AG09309 (cell line): Measurements from ENCODE around the gene GRAMD1B.

ENCODE experiments used
- DNase-seq: peaks from one replicate; pipeline ENCODE4 v3.0.0-alpha.2; 2010; ENCODE audit warnings: low read depth
- H3K4me3 ChIP-seq: 2 replicates; pipeline ENCODE4 v1.5.1; 2011; ENCODE audit warnings: mild to moderate bottlenecking, low read depth, low read length, moderate library complexity; ENCODE audit not compliant: control insufficient read depth
- CTCF ChIP-seq: IDR thresholded peaks from 2 replicates; pipeline ENCODE4 v1.5.1; 2011; ENCODE audit warnings: mild to moderate bottlenecking, low read depth, low read length, inconsistent platforms; ENCODE audit not compliant: insufficient read depth, control insufficient read depth; ENCODE audit errors: missing control alignments

GRAMD1B gene

GRCh38 chr11:123597859-123598258 is 167.8 kb downstream of the GRAMD1B start:
- DNase-seq = no peak
- H3K4me3 ChIP-seq = no peak overlapping the region
- no peak for TF ChIP-seq CTCF

- H3K4me3 ChIP-seq = no peak overlapping the region
- TF ChIP-seq CTCF = no peak
- DNase-seq = peak; percentile 58
These were observed 171.1 kb downstream of the GRAMD1B start for GRCh38 chr11:123601136-123601535.

GRCh38 chr11:123601743-123602142 is 171.7 kb downstream of the GRAMD1B start:
- TF ChIP-seq CTCF = no peak
- no peak for DNase-seq

GRCh38 chr11:123603666-123604065 is 173.6 kb downstream of the GRAMD1B start:
- DNase-seq = no peak
- no peak overlapping the region for H3K4me3 ChIP-seq
- no peak for TF ChIP-seq CTCF

More at GRCh38 chr11:123601743-123602142, 171.7 kb downstream of the GRAMD1B start:
- no peak overlapping the region for H3K4me3 ChIP-seq

- no peak overlapping the region for H3K4me3 ChIP-seq
- DNase-seq = no peak
- no peak for TF ChIP-seq CTCF
These were observed 177.7 kb downstream of the GRAMD1B start for GRCh38 chr11:123607781-123608180.

- no peak overlapping the region for H3K4me3 ChIP-seq
- no peak for TF ChIP-seq CTCF
- DNase-seq = no peak
These were observed 178.3 kb downstream of the GRAMD1B start for GRCh38 chr11:123608371-123608770.

- no peak for TF ChIP-seq CTCF
- DNase-seq = no peak
- no peak overlapping the region for H3K4me3 ChIP-seq
These were observed 178.9 kb downstream of the GRAMD1B start for GRCh38 chr11:123608945-123609344.
